GM18868 (cell line): ENCODE measurements around the gene GABBR2.
"Not testable (repeated sequence)": the region's sequence is repeated elsewhere in the genome, so short reads cannot be mapped to it uniquely, and the experiment has no call there.

Source experiments
- ATAC-seq: cut with Tn5 transposase; IDR thresholded peaks from one replicate; pipeline ENCODE4 v1.9.1; 2021; ENCODE audit warnings: mild to moderate bottlenecking, moderate library complexity; ENCODE audit not compliant: unreplicated experiment

The GABBR2 gene

GRCh38 chr9:98494852-98495251 lies 213.9 kb downstream of the GABBR2 start:
- ATAC-seq, result no peak

GRCh38 chr9:98491828-98492227 lies 216.9 kb downstream of the GABBR2 start:
- no peak for ATAC-seq

GRCh38 chr9:98491231-98491651 lies 217.5 kb downstream of the GABBR2 start:
- ATAC-seq, result no peak

- no peak for ATAC-seq
Measured at GRCh38 chr9:98488571-98489312, 220.0 kb downstream of the GABBR2 start.

GRCh38 chr9:98485706-98486105 lies 223.0 kb downstream of the GABBR2 start:
- no peak for ATAC-seq

GRCh38 chr9:98484162-98484561 lies 224.6 kb downstream of the GABBR2 start:
- no peak for ATAC-seq

- no peak for ATAC-seq
Measured at GRCh38 chr9:98482226-98482625, 226.5 kb downstream of the GABBR2 start.

GRCh38 chr9:98481676-98482075 lies 227.1 kb downstream of the GABBR2 start:
- ATAC-seq, result no peak

GRCh38 chr9:98479967-98480847 lies 228.5 kb downstream of the GABBR2 start:
- no peak for ATAC-seq

GRCh38 chr9:98479449-98479848 lies 229.3 kb downstream of the GABBR2 start:
- ATAC-seq, result no peak

- no peak for ATAC-seq
Measured at GRCh38 chr9:98477884-98478283, 230.9 kb downstream of the GABBR2 start.

GRCh38 chr9:98472216-98472615 lies 236.5 kb downstream of the GABBR2 start:
- ATAC-seq, result no peak

GRCh38 chr9:98471185-98471584 lies 237.6 kb downstream of the GABBR2 start:
- no peak for ATAC-seq

GRCh38 chr9:98468567-98469239 lies 240.0 kb downstream of the GABBR2 start:
- no peak for ATAC-seq

GRCh38 chr9:98465799-98466198 lies 242.9 kb downstream of the GABBR2 start:
- no peak for ATAC-seq

- not testable (repeated sequence) for ATAC-seq
Measured at GRCh38 chr9:98464156-98464690, 244.5 kb downstream of the GABBR2 start.

- ATAC-seq, result no peak
Measured at GRCh38 chr9:98462310-98462709, 246.4 kb downstream of the GABBR2 start.

GRCh38 chr9:98460704-98461103 lies 248.0 kb downstream of the GABBR2 start:
- no peak for ATAC-seq

GRCh38 chr9:98457726-98458370 lies 250.9 kb downstream of the GABBR2 start:
- ATAC-seq, result no peak

GRCh38 chr9:98456156-98456613 lies 252.6 kb downstream of the GABBR2 start:
- ATAC-seq, result no peak
